Heart left ventricle (tissue), 13 donors: Measurements from ENCODE around the gene RIPK4.

Experiments used
- POLR2A ChIP-seq, 2 donors: fragments of 450-650 bp; IDR thresholded peaks; one replicate each; pipeline ENCODE4 v1.6.1; 2017; ENCODE audit warnings: antibody characterized with exemption in 2 of 2, mild to moderate bottlenecking in 2 of 2, moderate library complexity in 2 of 2
- TF ChIP-seq, protein P1 (sequence below), 12 donors: fragments of 200-600 bp; sonication (generic) in 4 of 12; IDR thresholded peaks; one replicate each; pipeline versions ENCODE4 v1.5.0 to v1.8.0; 2018 to 2022; ENCODE audit warnings: antibody characterized with exemption in 12 of 12, mild to moderate bottlenecking in 5 of 12
- donor health status: ischemic (EF 13 %, LVEDD 7.1; RV severe dilation, severe dysfunction).
- donor health status: DM: no; HTN: yes; CAD: no.
- donor health status: DM: no; HTN: no; CAD: no.
- donor health status: ischemic (EF 25% LVEDD 6.9; RV normal size, moderate dysfunction).
- donor health status: ischemic (EF 25% LVEDD 5.7; RV mildly dilated, moderate dysfunction).
- donor health status: ischemic (EF 35%, LVEDD 5.7; RV mildly dilated, moderate dysfunction).
- donor health status: nonischemic (EF 11% LVEDD 7.7; RV severe dilation, severe dysfunction).
- donor health status: DM: yes; HTN: yes; CAD: no.
- donor health status: PGD.
- donor health status: ischemic (EF 29% LVEDD 5.4; RV normal size, mild dysfunction).
- donor health status: nonischemic (EF 23%, LVEDD 6.1; RV moderate dilation, normal function).

DNA sequence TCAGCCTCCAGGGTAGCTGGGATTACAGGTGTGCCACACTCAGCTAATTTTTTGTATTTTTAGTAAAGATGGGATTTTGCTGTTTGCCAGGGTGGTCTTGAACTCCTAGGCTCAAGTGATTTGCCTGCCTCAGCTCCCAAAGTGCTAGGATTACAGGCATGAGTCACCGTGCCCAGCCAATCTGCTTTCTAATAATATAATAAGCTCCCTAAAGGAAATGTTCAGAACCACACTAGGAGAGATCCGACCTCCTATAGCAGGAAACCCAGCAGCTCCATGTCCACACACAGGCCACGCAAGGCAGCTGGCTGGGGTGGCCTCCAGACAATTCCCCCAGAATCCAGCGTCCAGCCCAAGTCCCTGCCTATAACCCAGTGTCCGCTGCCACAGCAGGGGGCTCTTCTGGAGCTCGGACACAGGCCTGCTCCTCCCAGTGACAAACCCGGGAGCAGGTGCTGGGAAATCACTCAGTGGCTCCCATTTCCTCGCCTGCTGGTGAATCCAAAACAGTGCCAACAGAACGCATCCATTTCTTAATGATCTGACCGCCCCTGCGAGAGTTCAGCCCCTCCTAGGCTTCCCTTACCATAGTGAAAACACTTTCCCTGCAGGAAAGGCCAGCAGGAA is 7.5 kb downstream of the RIPK4 start:
- TF ChIP-seq, protein P1, sequence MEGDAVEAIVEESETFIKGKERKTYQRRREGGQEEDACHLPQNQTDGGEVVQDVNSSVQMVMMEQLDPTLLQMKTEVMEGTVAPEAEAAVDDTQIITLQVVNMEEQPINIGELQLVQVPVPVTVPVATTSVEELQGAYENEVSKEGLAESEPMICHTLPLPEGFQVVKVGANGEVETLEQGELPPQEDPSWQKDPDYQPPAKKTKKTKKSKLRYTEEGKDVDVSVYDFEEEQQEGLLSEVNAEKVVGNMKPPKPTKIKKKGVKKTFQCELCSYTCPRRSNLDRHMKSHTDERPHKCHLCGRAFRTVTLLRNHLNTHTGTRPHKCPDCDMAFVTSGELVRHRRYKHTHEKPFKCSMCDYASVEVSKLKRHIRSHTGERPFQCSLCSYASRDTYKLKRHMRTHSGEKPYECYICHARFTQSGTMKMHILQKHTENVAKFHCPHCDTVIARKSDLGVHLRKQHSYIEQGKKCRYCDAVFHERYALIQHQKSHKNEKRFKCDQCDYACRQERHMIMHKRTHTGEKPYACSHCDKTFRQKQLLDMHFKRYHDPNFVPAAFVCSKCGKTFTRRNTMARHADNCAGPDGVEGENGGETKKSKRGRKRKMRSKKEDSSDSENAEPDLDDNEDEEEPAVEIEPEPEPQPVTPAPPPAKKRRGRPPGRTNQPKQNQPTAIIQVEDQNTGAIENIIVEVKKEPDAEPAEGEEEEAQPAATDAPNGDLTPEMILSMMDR (IDR thresholded peaks at IDR 0.05) = no peak
- no peak for TF ChIP-seq POLR2A (IDR thresholded peaks at IDR 0.05)
